ENCODE data around the gene SCNN1G.

SCNN1G gene

GRCh38 chr16:23254338-23254737, 71.8 kb downstream of the SCNN1G start:
- no peak for DNase-seq

GRCh38 chr16:23255000-23255399, 72.5 kb downstream of the SCNN1G start:
- no peak for DNase-seq

GRCh38 chr16:23256440-23256839, 73.9 kb downstream of the SCNN1G start:
- no peak for DNase-seq

- DNase-seq, result no peak
These were observed 75.1 kb downstream of the SCNN1G start for GRCh38 chr16:23257682-23258081.

- no peak for DNase-seq
These were observed 76.3 kb downstream of the SCNN1G start for GRCh38 chr16:23258919-23259237.
